K562 (cell line): ENCODE data around the gene SPTLC2. TPM values are rescaled to one million over a fixed set of nuclear protein-coding genes. Genes with fewer than 3 reads are reported as not detected.

ENCODE experiments used
- ATAC-seq: fragments of 200-7000 bp; cut with Tn5 transposase; 3 replicates; pipeline ENCODE4 v1.9.1; 2020; ENCODE audit warnings: moderate library complexity
- BruUV-seq: library from RNA; stranded (reverse); fragments of 400-500 nt; replicated peaks from 2 replicates; lab custom pipeline; 2021; lab: Mats Ljungman, UMichigan
- CTCF ChIA-PET: fragments of 300-600 bp; formaldehyde crosslinking; extraction: SDS; loops from one replicate; lab custom pipeline; 2021; ENCODE audit warnings: low intra/inter-chr PET ratio; lab: Yijun Ruan, JAX
- POLR2A ChIA-PET: fragments of 300-600, 350-650 bp; sonication (Branson Sonifier 250); formaldehyde crosslinking; extraction: SDS; loops from one replicate; lab custom pipeline; 2021; ENCODE audit warnings: antibody characterized with exemption, inconsistent platforms; lab: Yijun Ruan, JAX
- DNase-seq, 4 experiments: peaks; one replicate each; pipeline versions ENCODE4 v3.0.0 to v3.0.0-alpha.2; 2011 to 2018; ENCODE audit warnings: low spot score in 3 of 4, mixed read lengths in 3 of 4; ENCODE audit errors: extremely low read depth in 1 of 4
- FAIRE-seq: peaks from 2 replicates; lab custom pipeline; 2011; peaks lifted over from hg19 to GRCh38; lab: Jason Lieb, UNC
- H2AFZ ChIP-seq: 2 replicates; pipeline ENCODE4 v1.6.0; 2011; ENCODE audit warnings: low read depth, low read length, control low read depth, inconsistent platforms
- H3K27ac ChIP-seq: fragments of 200-600 bp; 3 replicates; pipeline ENCODE4 v1.8.0; 2011; ENCODE audit warnings: low read depth, mild to moderate bottlenecking, control low read depth, inconsistent platforms, low read length, moderate library complexity, mixed read lengths; ENCODE audit errors: extremely low read depth
- H3K27me3 ChIP-seq, 2 experiments: fragments of 300-600 bp in 1 of 2; 2 replicates in 1 of 2; 3 replicates in 1 of 2; pipeline versions ENCODE4 v1.6.0 to v1.8.0; 2011; ENCODE audit warnings: inconsistent platforms in 2 of 2, low read length in 2 of 2, mild to moderate bottlenecking in 1 of 2, mixed read lengths in 1 of 2, moderate library complexity in 1 of 2; ENCODE audit not compliant: control insufficient read depth in 2 of 2, insufficient read depth in 2 of 2
- H3K36me3 ChIP-seq: fragments of 300-600 bp; 3 replicates; pipeline ENCODE4 v1.8.0; 2011; ENCODE audit warnings: mild to moderate bottlenecking, low read length, inconsistent platforms; ENCODE audit not compliant: control insufficient read depth, insufficient read depth
- H3K4me1 ChIP-seq, 2 experiments: fragments of 200-600 bp in 1 of 2; replicated peaks in 1 of 2; 2 replicates in 1 of 2; 3 replicates in 1 of 2; pipeline versions ENCODE4 v1.5.1 to v1.8.0; 2011; ENCODE audit warnings: inconsistent platforms in 2 of 2, low read length in 2 of 2, mild to moderate bottlenecking in 1 of 2, mixed read lengths in 1 of 2, moderate library complexity in 1 of 2; ENCODE audit not compliant: control insufficient read depth in 2 of 2, insufficient read depth in 2 of 2
- H3K4me2 ChIP-seq: 2 replicates; pipeline ENCODE4 v1.6.1; 2011; ENCODE audit warnings: low read length, control low read depth, inconsistent platforms, mixed read lengths; ENCODE audit not compliant: insufficient read depth
- H3K4me3 ChIP-seq: fragments of 200-600 bp; sonication (generic), shearing (Covaris generic); 2 replicates; pipeline ENCODE4 v1.5.1; 2016; ENCODE audit warnings: control low read depth, inconsistent platforms
- H3K79me2 ChIP-seq: fragments of 200-600 bp; 3 replicates; pipeline ENCODE4 v1.8.0; 2011; ENCODE audit warnings: low read length, inconsistent platforms; ENCODE audit not compliant: control insufficient read depth, insufficient read depth
- H3K9ac ChIP-seq, 2 experiments: 2 replicates each; pipeline versions ENCODE4 v1.6.0 to v1.6.1; 2011; ENCODE audit warnings: low read depth in 2 of 2, low read length in 2 of 2, control low read depth in 1 of 2, inconsistent platforms in 1 of 2, mild to moderate bottlenecking in 1 of 2, mixed read lengths in 1 of 2; ENCODE audit not compliant: insufficient read depth in 1 of 2
- H3K9me1 ChIP-seq: one replicate; pipeline ENCODE4 v1.6.0; 2011; ENCODE audit warnings: inconsistent platforms, mild to moderate bottlenecking, low read length, moderate library complexity; ENCODE audit not compliant: control insufficient read depth, insufficient read depth
- H3K9me3 ChIP-seq: replicated peaks from 2 replicates; pipeline ENCODE4 v1.5.1; 2011; ENCODE audit warnings: low read depth, low read length, inconsistent platforms; ENCODE audit not compliant: control insufficient read depth, insufficient read depth
- H4K20me1 ChIP-seq: replicated peaks from 2 replicates; pipeline ENCODE4 v1.6.1; 2011; ENCODE audit warnings: low read length, inconsistent platforms, mixed read lengths; ENCODE audit not compliant: control insufficient read depth, insufficient read depth
- BRF2 ChIP-seq: IDR thresholded peaks from 3 replicates; pipeline ENCODE4 v1.6.1; 2011; ENCODE audit warnings: borderline replicate concordance, mild to moderate bottlenecking; ENCODE audit not compliant: insufficient read length, insufficient read depth
- NR3C1 ChIP-seq: sonication (generic); formaldehyde crosslinking; IDR thresholded peaks from 2 replicates; pipeline ENCODE4 v1.8.1; 2022; ENCODE audit warnings: missing genetic modification reagents
- ZNF133 ChIP-seq: fragments of 250-450 bp; sonication (Bioruptor Pico); IDR thresholded peaks from 2 replicates; pipeline ENCODE4 v1.4.0; 2020; ENCODE audit warnings: mild to moderate bottlenecking
- WGBS: fragments of 100-300 bp; shearing (Covaris generic); methylation state at CpG from one replicate; pipeline ENCODE4 v1.1.6; 2016; ENCODE audit warnings: low coverage, mixed read lengths; ENCODE audit not compliant: insufficient coverage; ENCODE audit errors: missing lambda C conversion rate; 5-methylcytosine and 5-hydroxymethylcytosine counted together
- in situ Hi-C: fragments of 300-500 bp; cut with MboI; formaldehyde crosslinking; loops from 4 replicates; pipeline ENCODE4 v1.15.0; 2018; ENCODE audit warnings: inconsistent platforms, mixed read lengths
- intact Hi-C: fragments of 100-400 bp; cut with micrococcal nuclease; formaldehyde crosslinking; loops from 2 replicates; pipeline ENCODE4 v1.14.2; 2022
- polyA plus RNA-seq, 8 experiments: library from polyadenylated mRNA; depleted of rRNA in 4 of 8; stranded (reverse) in 5 of 8; unstranded in 3 of 8; fragments of >200 nt; fragmentation: Nextera tagmentation in 2 of 8; fragmentation: Illumina TruSeq in 1 of 8; extraction: Ambion mirVana in 2 of 8; extraction: Trizol in 1 of 8; gene quantifications; 2 replicates each; pipeline versions ENCODE4 v1.2.1 to v1.2.3, GENCODE V29; 2011 to 2014; ENCODE audit warnings: inconsistent platforms in 1 of 8, missing spikeins in 1 of 8
- total RNA-seq, 7 experiments: library from RNA; depleted of rRNA in 6 of 7; stranded (reverse); fragments of >200 nt in 6 of 7; fragmentation: Illumina TruSeq in 2 of 7; extraction: Trizol in 2 of 7; gene quantifications; 2 replicates each; pipeline versions ENCODE4 v1.2.1 to v1.2.3, GENCODE V29; 2011 to 2021; ENCODE audit warnings: low replicate concordance in 1 of 7

SPTLC2 gene
- total and polyA plus RNA-seq, 9 of the 15 experiments (the other 6 are each of a cell fraction or from before 2014, with no cell fraction given): 4.5 to 30.4 (median 14.0) TPM

DNA sequence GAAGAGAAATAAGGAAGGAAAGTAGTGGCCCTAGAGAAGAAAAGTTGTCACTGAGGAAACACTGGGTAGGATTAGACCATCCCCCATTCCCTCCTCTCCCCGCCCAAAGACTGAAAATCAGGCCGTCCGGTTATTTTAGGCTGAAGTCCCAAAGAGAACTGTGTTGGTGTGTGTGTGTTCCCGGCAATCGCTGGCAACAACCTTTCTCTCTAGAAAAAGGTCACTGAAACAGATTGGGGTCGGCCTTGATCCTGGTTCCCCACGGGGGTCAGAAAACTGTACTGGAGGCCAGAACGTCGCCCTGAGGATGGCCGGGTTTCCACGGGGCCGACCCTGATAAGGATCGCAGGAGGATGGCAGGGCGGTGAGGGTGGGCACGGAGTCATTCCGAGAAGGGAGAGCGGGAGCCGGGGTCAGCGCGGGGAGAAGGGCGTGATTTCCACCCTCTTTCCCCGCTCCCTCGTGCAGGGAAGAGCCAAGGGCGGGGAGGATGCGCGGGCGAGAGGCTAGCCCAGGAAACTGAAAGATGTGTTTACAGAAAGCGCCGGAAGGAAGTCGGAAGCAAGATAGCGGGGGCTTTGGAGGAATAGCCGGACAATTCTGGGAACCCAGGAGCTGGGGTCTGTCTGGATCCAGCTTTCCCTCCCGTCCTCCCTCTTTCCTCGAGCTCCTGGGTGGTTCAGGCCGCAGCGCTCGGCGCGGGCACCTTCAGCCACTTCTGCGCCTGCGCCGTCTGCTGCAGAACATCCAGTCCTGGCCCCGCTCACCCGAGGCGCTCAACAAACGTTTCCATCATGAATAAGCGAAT, 25.3 kb upstream of the SPTLC2 start:
- Histone ChIP-seq H3K4me3 (no peak overlapping the region), H2AFZ (peak overlapping the region; percentile 92), H3K36me3 (no peaks in the 10 kb centered on the region), H3K4me2 (peak overlapping the region; percentile 58), H4K20me1 (no peaks in the 10 kb centered on the region), H3K79me2 (no peaks in the 10 kb centered on the region), H3K9me1 (no peaks in the 10 kb centered on the region), H3K27ac (no peak overlapping the region), H3K9ac (no peak overlapping the region), H3K9me3 (no peaks in the 10 kb centered on the region), H3K27me3 (no peaks in the 10 kb centered on the region), H3K4me1 (peaks cover 9 to 11% of the 10 kb centered on the region in 2 experiments; a peak in 3 of 5 replicates)
- DNase-seq: no peak
- ChIA-PET POLR2A (interaction anchor here (0.6 kb wide), 1 partner anchor 441 kb away, joined by 3 read pairs; no protein-coding TSS in a partner anchor), CTCF (no interaction called here)
- no TSS peak for BruUV-seq
- intact Hi-C loops: no loop called here
- TF ChIP-seq ZNF133 (CRISPR knock-in tag): no peak
- no peak for TF ChIP-seq NR3C1 (CRISPR knock-in tag)
- TF ChIP-seq BRF2: no peak
- no peak for FAIRE-seq
- in situ Hi-C loops: no loop called here
- WGBS: 56% methylated on average over 14 of the region's 47 CpGs
- peak; percentile 18; the same call in 2 of the 3 replicates for ATAC-seq
